Endothelial cell of umbilical vein (primary cell): Measurements from ENCODE around the gene STRA8. TPM values are rescaled to one million over a fixed set of nuclear protein-coding genes. Genes with fewer than 3 reads are reported as not detected.

ENCODE experiments used
- BruUV-seq: library from RNA; stranded (reverse); fragments of 400-500 nt; replicated peaks from 2 replicates; lab custom pipeline; 2021; lab: Mats Ljungman, UMichigan
- CTCF ChIA-PET: fragments of 300-600, 350-600 bp; sonication (Branson Sonifier 250); formaldehyde crosslinking; loops from one replicate; lab custom pipeline; 2021; ENCODE audit warnings: antibody characterized with exemption, inconsistent platforms; lab: Charles Lee
- POLR2A ChIA-PET: fragments of 300-600, 350-600 bp; sonication (Branson Sonifier 250); formaldehyde crosslinking; loops from one replicate; lab custom pipeline; 2021; ENCODE audit warnings: antibody characterized with exemption, inconsistent platforms; lab: Charles Lee
- DNase-seq: peaks from one replicate; pipeline ENCODE4 v3.0.0-alpha.2; 2011; ENCODE audit warnings: low read depth, low spot score
- FAIRE-seq: peaks from 2 replicates; lab custom pipeline; 2011; peaks lifted over from hg19 to GRCh38; lab: Jason Lieb, UNC
- H2AFZ ChIP-seq: 2 replicates; pipeline ENCODE4 v1.6.0; 2012; ENCODE audit warnings: low read depth, low read length, control low read depth, inconsistent platforms
- H3K27ac ChIP-seq: 2 replicates; pipeline ENCODE4 v1.5.1; 2011; ENCODE audit warnings: low read depth, mild to moderate bottlenecking, control low read depth, low read length, moderate library complexity; ENCODE audit not compliant: insufficient read depth
- H3K27me3 ChIP-seq, 2 experiments: 2 replicates each; pipeline versions ENCODE4 v1.6.0 to v1.6.1; 2011; ENCODE audit warnings: low read length in 2 of 2, mixed read lengths in 1 of 2; ENCODE audit not compliant: control insufficient read depth in 2 of 2, insufficient read depth in 2 of 2
- H3K36me3 ChIP-seq, 2 experiments: 2 replicates in 1 of 2; 3 replicates in 1 of 2; pipeline ENCODE4 v1.5.1; 2011; ENCODE audit warnings: low read length in 2 of 2, mild to moderate bottlenecking in 1 of 2, moderate library complexity in 1 of 2; ENCODE audit not compliant: control insufficient read depth in 2 of 2, insufficient read depth in 2 of 2; ENCODE audit errors: extremely low read depth in 1 of 2
- H3K4me1 ChIP-seq: 3 replicates; pipeline ENCODE4 v1.5.1; 2011; ENCODE audit warnings: mild to moderate bottlenecking, low read length; ENCODE audit not compliant: control insufficient read depth, insufficient read depth; ENCODE audit errors: extremely low read depth
- H3K4me2 ChIP-seq: 2 replicates; pipeline ENCODE4 v1.6.1; 2011; ENCODE audit warnings: low read length, control low read depth, mixed read lengths; ENCODE audit not compliant: insufficient read depth
- H3K4me3 ChIP-seq, 3 experiments: fragments of 200-600 bp in 1 of 3; sonication (generic), shearing (Covaris generic) in 1 of 3; replicated peaks in 1 of 3; 2 replicates each; pipeline ENCODE4 v1.5.1; 2011 to 2016; ENCODE audit warnings: control low read depth in 3 of 3, low read length in 3 of 3, mild to moderate bottlenecking in 2 of 3, inconsistent platforms in 1 of 3, low read depth in 1 of 3, moderate library complexity in 1 of 3; ENCODE audit not compliant: insufficient read depth in 1 of 3
- H3K79me2 ChIP-seq: 2 replicates; pipeline ENCODE4 v1.6.0; 2012; ENCODE audit warnings: low read length, inconsistent platforms; ENCODE audit not compliant: control insufficient read depth, insufficient read depth
- H3K9ac ChIP-seq: replicated peaks from 2 replicates; pipeline ENCODE3; 2011; ENCODE audit warnings: low read length, control low read depth; ENCODE audit not compliant: insufficient read depth; ENCODE audit errors: extremely low read depth
- H3K9me1 ChIP-seq: replicated peaks from 3 replicates; pipeline ENCODE4 v1.6.0; 2011; ENCODE audit warnings: mild to moderate bottlenecking, low read length; ENCODE audit not compliant: control insufficient read depth, insufficient read depth; ENCODE audit errors: extremely low read depth
- H3K9me3 ChIP-seq: replicated peaks from 2 replicates; pipeline ENCODE4 v1.5.1; 2012; ENCODE audit warnings: low read length, inconsistent platforms; ENCODE audit not compliant: control insufficient read depth, insufficient read depth
- H4K20me1 ChIP-seq: replicated peaks from 2 replicates; pipeline ENCODE3; 2011; ENCODE audit warnings: mild to moderate bottlenecking, low read length; ENCODE audit not compliant: control insufficient read depth, insufficient read depth; ENCODE audit errors: extremely low read depth
- CTCF ChIP-seq, 2 donors: IDR thresholded peaks; 1 replicate in 1 of 2; 2 replicates in 1 of 2; pipeline ENCODE4 v1.5.1; 2011; ENCODE audit warnings: low read length in 2 of 2, mild to moderate bottlenecking in 2 of 2, moderate library complexity in 2 of 2, control low read depth in 1 of 2, inconsistent platforms in 1 of 2, low read depth in 1 of 2; ENCODE audit not compliant: insufficient read depth in 1 of 2; ENCODE audit errors: extremely low read depth in 1 of 2
- EZH2 ChIP-seq: IDR thresholded peaks from 2 replicates; pipeline ENCODE4 v1.6.1; 2012; ENCODE audit warnings: borderline replicate concordance, low read depth, mild to moderate bottlenecking, moderate library complexity, low read length, inconsistent platforms; ENCODE audit not compliant: severe bottlenecking
- FOS ChIP-seq: IDR thresholded peaks from 2 replicates; pipeline ENCODE4 v1.6.1; 2011; ENCODE audit warnings: mild to moderate bottlenecking, low read length, moderate library complexity, borderline replicate concordance; ENCODE audit not compliant: insufficient read depth
- GATA2 ChIP-seq: IDR thresholded peaks from 2 replicates; pipeline ENCODE4 v1.7.0; 2011; ENCODE audit warnings: low read depth, mild to moderate bottlenecking, moderate library complexity, mixed read lengths, low read length; ENCODE audit not compliant: insufficient read length, insufficient read depth
- JUN ChIP-seq: IDR thresholded peaks from 2 replicates; pipeline ENCODE4 v1.6.1; 2011; ENCODE audit warnings: borderline replicate concordance, low read depth; ENCODE audit not compliant: insufficient read length, insufficient read depth
- MYC ChIP-seq: IDR thresholded peaks from one replicate; pipeline ENCODE4 v1.6.1; 2011; ENCODE audit warnings: mild to moderate bottlenecking, low read depth, low read length
- POLR2A ChIP-seq: IDR thresholded peaks from 2 replicates; pipeline ENCODE4 v1.6.1; 2012; ENCODE audit warnings: low read depth, mild to moderate bottlenecking, control low read depth, low read length
- POLR2AphosphoS5 ChIP-seq: IDR thresholded peaks from 2 replicates; pipeline ENCODE4 v1.6.1; 2012; ENCODE audit warnings: low read depth, mild to moderate bottlenecking, control low read depth, low read length, moderate library complexity; ENCODE audit not compliant: insufficient read depth
- dilution Hi-C: fragments of 300-500 bp; cut with MboI; formaldehyde crosslinking; loops from one replicate; pipeline ENCODE4 v1.15.0; 2019; ENCODE audit warnings: low sequenced_read_pairs; ENCODE audit not compliant: extremely low pct_ligation_motif_present
- intact Hi-C: fragments of 100-400 bp; cut with micrococcal nuclease; formaldehyde crosslinking; loops from one replicate; pipeline ENCODE4 v1.10.0; 2022
- polyA plus RNA-seq, 4 experiments: library from polyadenylated mRNA; depleted of rRNA in 3 of 4; stranded (reverse) in 3 of 4; unstranded in 1 of 4; fragments of >200 nt; gene quantifications; 2 replicates each; pipeline versions ENCODE4 v1.2.1 to v1.2.3, GENCODE V29; 2011 to 2012; ENCODE audit warnings: missing spikeins in 1 of 4
- total RNA-seq: library from RNA; stranded (reverse); gene quantifications from 2 replicates; pipeline ENCODE4 v1.2.3, GENCODE V29; 2021
- TF ChIP-seq, protein P1 (sequence below): IDR thresholded peaks from 2 replicates; pipeline ENCODE4 v1.6.1; 2011; ENCODE audit not compliant: insufficient read depth, insufficient read length

Gene STRA8
- total and polyA plus RNA-seq, 2 donors (not counting 3 experiments of a cell fraction or from before 2014, with no cell fraction given): not detected

GRCh38 chr7:135263321-135263970 lies 29.8 kb downstream of the STRA8 start:
- intact Hi-C loops: no loop called here
- Histone ChIP-seq H3K9me3 (no peaks in the 10 kb centered on the region), H3K4me1 (no peaks in the 10 kb centered on the region), H3K4me2 (no peak overlapping the region), H3K27me3 (peaks cover 4 to 5% of the 10 kb centered on the region in 2 experiments), H2AFZ (no peak overlapping the region), H3K79me2 (no peaks in the 10 kb centered on the region), H3K36me3 (no peaks in the 10 kb centered on the region), H3K9ac (no peak overlapping the region), H3K9me1 (no peaks in the 10 kb centered on the region), H3K4me3 (no peak overlapping the region), H4K20me1 (no peaks in the 10 kb centered on the region), H3K27ac (no peak overlapping the region)
- DNase-seq: no peak
- no peak for TF ChIP-seq EZH2
- TF ChIP-seq, protein P1, sequence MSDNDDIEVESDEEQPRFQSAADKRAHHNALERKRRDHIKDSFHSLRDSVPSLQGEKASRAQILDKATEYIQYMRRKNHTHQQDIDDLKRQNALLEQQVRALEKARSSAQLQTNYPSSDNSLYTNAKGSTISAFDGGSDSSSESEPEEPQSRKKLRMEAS: no peak
- TF ChIP-seq FOS: no peak
- no peak for TF ChIP-seq POLR2A
- no peak for TF ChIP-seq GATA2
- TF ChIP-seq MYC: no peak
- no peak for TF ChIP-seq POLR2AphosphoS5
- TF ChIP-seq CTCF (IDR thresholded peaks at IDR 0.05; ENCODE audit: extremely low read depth in 1 of 2, insufficient read depth in 1 of 2, low read depth in 1 of 2, low read length in 2 of 2): no peak
- TF ChIP-seq JUN: no peak
- no peak for FAIRE-seq
- POLR2A ChIA-PET: no interaction called here
- dilution Hi-C loops: no loop called here
- BruUV-seq: no TSS peak
- CTCF ChIA-PET: interaction anchor here (0.8 kb wide), 1 partner anchor 11 kb away, joined by 6 read pairs; no protein-coding TSS in a partner anchor
